Hepatocyte (in vitro differentiated cells): Measurements from ENCODE around the gene TCF12. TPM values are rescaled to one million over a fixed set of nuclear protein-coding genes. Genes with fewer than 3 reads are reported as not detected.

ENCODE experiments used
- DNase-seq: peaks from one replicate; pipeline ENCODE4 v3.0.0-alpha.2; 2016; ENCODE audit warnings: low spot score
- H2AFZ ChIP-seq: fragments of 200-600 bp; sonication (generic); 2 replicates; pipeline ENCODE4 v1.6.0; 2016; ENCODE audit warnings: antibody characterized with exemption, mild to moderate bottlenecking
- H3K27ac ChIP-seq: fragments of 200-600 bp; sonication (generic); 2 replicates; pipeline ENCODE4 v1.5.1; 2016; ENCODE audit warnings: mild to moderate bottlenecking
- H3K27me3 ChIP-seq: fragments of 200-600 bp; sonication (generic); 2 replicates; pipeline ENCODE4 v1.6.1; 2016
- H3K36me3 ChIP-seq: fragments of 200-600 bp; sonication (generic); replicated peaks from 2 replicates; pipeline ENCODE4 v1.5.1; 2016; ENCODE audit warnings: low read depth; ENCODE audit not compliant: insufficient read depth
- H3K4me1 ChIP-seq: fragments of 200-600 bp; sonication (generic); 2 replicates; pipeline ENCODE4 v1.5.1; 2016; ENCODE audit warnings: mild to moderate bottlenecking, moderate library complexity; ENCODE audit not compliant: insufficient read depth
- H3K4me2 ChIP-seq: fragments of 200-600 bp; sonication (generic); 2 replicates; pipeline ENCODE4 v1.6.0; 2016
- H3K4me3 ChIP-seq: fragments of 200-600 bp; sonication (generic); 2 replicates; pipeline ENCODE4 v1.5.1; 2016; ENCODE audit warnings: mild to moderate bottlenecking
- H3K79me2 ChIP-seq: fragments of 200-600 bp; sonication (generic); 2 replicates; pipeline ENCODE4 v1.6.0; 2017; ENCODE audit warnings: mild to moderate bottlenecking
- H3K9me2 ChIP-seq: fragments of 200-600 bp; sonication (generic); replicated peaks from 2 replicates; pipeline ENCODE4 v1.6.0; 2017; ENCODE audit warnings: mild to moderate bottlenecking; ENCODE audit not compliant: insufficient read depth
- H3K9me3 ChIP-seq: fragments of 200-600 bp; sonication (generic); 2 replicates; pipeline ENCODE4 v1.5.1; 2016; ENCODE audit warnings: low read depth, mild to moderate bottlenecking
- H4K20me1 ChIP-seq: fragments of 200-600 bp; sonication (generic); 2 replicates; pipeline ENCODE4 v1.6.0; 2016; ENCODE audit warnings: mild to moderate bottlenecking; ENCODE audit not compliant: insufficient read depth, poor library complexity, severe bottlenecking
- CTCF ChIP-seq: fragments of 200-600 bp; sonication (generic); IDR thresholded peaks from 2 replicates; pipeline ENCODE4 v1.5.1; 2016; ENCODE audit warnings: antibody characterized with exemption, mild to moderate bottlenecking; ENCODE audit not compliant: poor library complexity
- EZH2 ChIP-seq: fragments of 200-600 bp; sonication (generic); IDR thresholded peaks from 2 replicates; pipeline ENCODE4 v1.6.1; 2016; ENCODE audit warnings: antibody characterized with exemption, mild to moderate bottlenecking, borderline replicate concordance
- EZH2phosphoT487 ChIP-seq: fragments of 200-600 bp; sonication (generic); IDR thresholded peaks from one replicate; pipeline ENCODE4 v1.6.1; 2018; ENCODE audit warnings: antibody characterized with exemption, mild to moderate bottlenecking, low read depth, moderate library complexity; ENCODE audit not compliant: unreplicated experiment, severe bottlenecking
- whole genome bisulfite sequencing: methylation state at CpG from one replicate; pipeline ENCODE4 v1.1.6; 2016; ENCODE audit warnings: low lambda C conversion rate; ENCODE audit errors: missing lambda C conversion rate; 5-methylcytosine and 5-hydroxymethylcytosine counted together
- polyA plus RNA-seq: library from polyadenylated mRNA; unstranded; fragments of >200 nt; fragmentation: Nextera tagmentation; extraction: Ambion mirVana; gene quantifications from 2 replicates; pipeline ENCODE4 v1.2.1, GENCODE V29; 2016
- total RNA-seq: library from RNA; depleted of rRNA; stranded (reverse); fragments of >200 nt; gene quantifications from 2 replicates; pipeline ENCODE4 v1.2.3, GENCODE V29; 2014

The TCF12 gene
- total and polyA plus RNA-seq, 2 experiments from 2014 or later = 42.0 to 93.2 TPM

GRCh38 chr15:57322602-57323250 lies 404.3 kb downstream of the TCF12 start:
- Histone ChIP-seq H3K27me3 (no peaks in the 10 kb centered on the region), H3K36me3 (no peaks in the 10 kb centered on the region), H3K4me3 (no peak overlapping the region), H3K4me1 (peaks cover 19% of the 10 kb centered on the region), H3K27ac (peak overlapping the region; percentile 83), H3K4me2 (no peak overlapping the region), H4K20me1 (no peaks in the 10 kb centered on the region), H2AFZ (no peak overlapping the region), H3K9me2 (no peaks in the 10 kb centered on the region), H3K79me2 (no peaks in the 10 kb centered on the region), H3K9me3 (no peaks in the 10 kb centered on the region)
- WGBS = 88% methylated on average over 11 of the region's 11 CpGs
- no peak for TF ChIP-seq CTCF
- no peak for TF ChIP-seq EZH2phosphoT487
- TF ChIP-seq EZH2 = no peak
- no peak for DNase-seq

- Histone ChIP-seq H3K27ac (peak overlapping the region; percentile 83), H2AFZ (no peak overlapping the region), H3K36me3 (no peaks in the 10 kb centered on the region), H4K20me1 (no peaks in the 10 kb centered on the region), H3K9me2 (no peaks in the 10 kb centered on the region), H3K4me1 (peaks cover 25% of the 10 kb centered on the region), H3K79me2 (no peaks in the 10 kb centered on the region), H3K27me3 (no peaks in the 10 kb centered on the region), H3K9me3 (no peaks in the 10 kb centered on the region), H3K4me3 (no peak overlapping the region), H3K4me2 (no peak overlapping the region)
- no peak for TF ChIP-seq EZH2
- no peak for TF ChIP-seq CTCF
- TF ChIP-seq EZH2phosphoT487 = no peak
- WGBS = 92% methylated on average over 12 of the region's 12 CpGs
- DNase-seq = no peak
Observed at GRCh38 chr15:57323299-57323805, 404.9 kb downstream of the TCF12 start.

- Histone ChIP-seq H2AFZ (no peak overlapping the region), H3K4me3 (no peak overlapping the region), H3K27ac (peak overlapping the region; percentile 83), H3K9me3 (no peaks in the 10 kb centered on the region), H3K4me1 (peaks cover 25% of the 10 kb centered on the region), H3K79me2 (no peaks in the 10 kb centered on the region), H3K36me3 (no peaks in the 10 kb centered on the region), H3K4me2 (no peak overlapping the region), H4K20me1 (no peaks in the 10 kb centered on the region), H3K9me2 (no peaks in the 10 kb centered on the region), H3K27me3 (no peaks in the 10 kb centered on the region)
- WGBS = 57% methylated on average over 1 of the region's 6 CpGs
- TF ChIP-seq EZH2 (no peak), CTCF (no peak), EZH2phosphoT487 (no peak)
- peak; percentile 83 for DNase-seq
Observed at GRCh38 chr15:57323806-57324589, 405.6 kb downstream of the TCF12 start.
